ENCODE measurements around the gene MAPK14. TPM values are rescaled to one million over a fixed set of nuclear protein-coding genes. Genes with fewer than 3 reads are reported as not detected.

Gene MAPK14
- total RNA-seq, 2 experiments from 2014 or later: 40.7 TPM

DNA sequence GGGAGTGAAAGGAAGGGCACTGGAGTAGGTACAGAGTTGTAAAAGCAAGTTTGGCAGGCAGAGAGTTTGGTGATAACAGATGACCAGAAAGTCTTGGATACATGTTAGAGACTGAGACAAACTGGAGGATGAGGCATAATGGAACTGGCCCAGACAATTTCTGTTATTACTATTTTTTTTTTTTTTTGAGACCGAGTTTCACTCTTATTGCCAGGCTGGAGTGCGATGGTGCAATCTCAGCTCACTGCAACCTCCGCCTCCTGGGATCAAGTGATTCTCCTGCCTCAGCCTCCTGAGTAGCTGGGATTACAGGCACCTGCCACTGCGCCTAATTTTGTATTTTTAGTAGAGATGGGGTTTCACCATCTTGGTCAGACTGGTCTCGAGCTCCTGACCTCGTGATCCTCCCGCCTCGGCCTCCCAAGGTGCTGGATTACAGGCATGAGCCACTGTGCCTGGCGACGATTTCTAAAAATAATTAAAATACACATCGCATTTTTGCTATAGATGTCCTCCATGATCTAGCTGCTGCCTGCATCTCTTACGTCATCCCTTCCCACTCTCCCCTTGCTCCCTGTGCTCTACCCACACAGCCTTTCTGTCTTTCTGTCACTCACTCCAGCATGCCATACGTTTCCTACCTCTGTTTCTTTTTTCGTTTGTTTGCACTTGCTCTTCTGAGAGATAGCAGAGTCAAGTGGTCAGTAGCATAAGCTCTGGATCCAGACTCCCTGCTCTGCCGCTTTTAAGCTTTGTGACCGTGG lies 23.5 kb downstream of the MAPK14 start:
- H3K27me3 Mint-ChIP-seq: no peaks in the 10 kb centered on the region
- peaks cover 13% of the 10 kb centered on the region for H3K4me1 Mint-ChIP-seq
- DNase-seq: no peak
- peaks cover 2% of the 10 kb centered on the region for H3K9me3 Mint-ChIP-seq
- no peak overlapping the region for H3K27ac Mint-ChIP-seq
- H3K36me3 Mint-ChIP-seq: peaks cover 9% of the 10 kb centered on the region
- H3K4me3 Mint-ChIP-seq: no peak overlapping the region

DNA sequence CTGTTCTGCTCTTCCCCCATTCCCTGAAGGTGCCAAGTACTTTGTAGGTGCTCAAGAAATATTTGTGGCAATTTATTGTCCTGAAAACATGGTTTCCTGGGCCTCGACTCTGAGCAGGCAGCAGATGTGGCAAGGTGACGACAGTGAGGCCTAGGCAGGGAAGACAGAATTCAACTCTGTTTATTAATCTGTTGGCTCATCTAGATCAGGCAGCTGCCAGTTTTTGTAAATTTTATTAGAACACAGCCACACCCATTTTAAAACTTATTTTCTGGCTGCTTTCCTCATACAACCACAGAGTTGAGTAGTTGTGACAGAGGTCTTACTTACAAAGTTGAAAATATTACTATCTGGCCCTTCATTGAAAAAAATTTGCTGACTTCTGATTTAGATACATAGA lies 24.5 kb downstream of the MAPK14 start:
- peaks cover 13% of the 10 kb centered on the region for H3K4me1 Mint-ChIP-seq
- DNase-seq: no peak
- H3K36me3 Mint-ChIP-seq: peaks cover 9% of the 10 kb centered on the region
- peaks cover 2% of the 10 kb centered on the region for H3K9me3 Mint-ChIP-seq
- no peak overlapping the region for H3K4me3 Mint-ChIP-seq
- no peaks in the 10 kb centered on the region for H3K27me3 Mint-ChIP-seq
- H3K27ac Mint-ChIP-seq: no peak overlapping the region

DNA sequence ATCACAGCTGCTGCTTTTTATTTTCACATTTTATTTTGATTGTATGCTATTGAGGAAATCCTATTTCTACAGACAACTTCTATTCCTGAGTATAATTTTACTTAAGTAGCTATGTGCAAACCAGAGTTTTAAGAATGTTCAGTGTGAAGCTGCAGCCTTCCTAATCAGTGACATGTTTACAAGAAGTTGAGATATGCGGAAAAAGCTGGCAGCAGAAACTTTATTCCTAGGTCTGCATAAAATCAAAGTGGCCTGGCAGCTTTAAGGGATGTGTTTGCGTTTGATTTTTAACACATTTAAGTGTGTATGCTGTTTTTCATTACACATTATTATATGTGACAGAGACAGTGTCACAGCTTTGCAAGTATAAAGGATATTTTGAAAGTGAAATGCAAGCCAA lies 26.3 kb downstream of the MAPK14 start:
- Mint-ChIP-seq H3K27ac (no peak overlapping the region), H3K4me3 (no peak overlapping the region), H3K4me1 (peaks cover 13% of the 10 kb centered on the region), H3K9me3 (no peaks in the 10 kb centered on the region), H3K36me3 (peaks cover 6% of the 10 kb centered on the region), H3K27me3 (no peaks in the 10 kb centered on the region)
- DNase-seq: no peak

DNA sequence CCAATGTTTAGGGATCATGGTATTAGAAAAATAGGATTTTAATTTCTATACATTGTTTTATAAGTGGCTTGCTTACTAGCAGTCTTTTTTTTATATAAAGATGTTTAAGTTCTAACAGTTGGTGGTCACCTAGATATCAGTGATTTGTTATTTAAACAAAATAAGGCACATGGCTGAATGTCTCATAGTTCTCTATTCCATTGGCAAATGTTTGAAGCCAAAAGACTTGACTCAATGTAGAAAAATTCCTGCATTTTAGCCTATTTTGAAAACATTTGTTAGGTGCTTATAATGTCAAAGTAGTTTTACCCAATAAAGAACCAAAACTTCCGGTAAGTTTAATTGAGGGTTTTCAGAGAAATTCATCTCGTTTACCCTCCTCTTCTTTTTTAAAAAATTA lies 26.8 kb downstream of the MAPK14 start:
- H3K27me3 Mint-ChIP-seq: no peaks in the 10 kb centered on the region
- peaks cover 9% of the 10 kb centered on the region for H3K36me3 Mint-ChIP-seq
- no peaks in the 10 kb centered on the region for H3K9me3 Mint-ChIP-seq
- H3K27ac Mint-ChIP-seq: no peak overlapping the region
- no peak for DNase-seq
- peaks cover 13% of the 10 kb centered on the region for H3K4me1 Mint-ChIP-seq
- H3K4me3 Mint-ChIP-seq: no peak overlapping the region

DNA sequence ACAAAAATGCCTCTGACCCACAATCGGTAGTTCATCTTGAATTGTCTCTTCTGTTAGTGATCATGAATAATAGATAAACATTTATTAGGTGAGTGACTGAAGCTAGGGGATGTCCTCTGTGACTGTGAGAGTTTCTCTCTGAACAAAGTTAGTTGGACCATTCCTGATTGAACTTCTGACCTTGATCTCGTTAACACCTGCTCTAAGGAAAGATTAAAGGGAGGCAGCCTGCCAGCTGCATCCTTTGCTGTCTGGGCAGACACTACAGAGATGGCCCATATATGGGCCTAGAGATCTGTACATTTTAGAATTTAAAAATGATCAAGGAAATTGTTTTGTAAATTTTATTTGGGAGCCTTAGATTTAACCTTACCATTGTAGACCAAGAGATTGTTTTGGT lies 27.3 kb downstream of the MAPK14 start:
- Mint-ChIP-seq H3K4me1 (peaks cover 13% of the 10 kb centered on the region), H3K36me3 (peaks cover 14% of the 10 kb centered on the region), H3K27me3 (no peaks in the 10 kb centered on the region), H3K27ac (no peak overlapping the region), H3K4me3 (no peak overlapping the region), H3K9me3 (no peaks in the 10 kb centered on the region)
- DNase-seq: no peak

DNA sequence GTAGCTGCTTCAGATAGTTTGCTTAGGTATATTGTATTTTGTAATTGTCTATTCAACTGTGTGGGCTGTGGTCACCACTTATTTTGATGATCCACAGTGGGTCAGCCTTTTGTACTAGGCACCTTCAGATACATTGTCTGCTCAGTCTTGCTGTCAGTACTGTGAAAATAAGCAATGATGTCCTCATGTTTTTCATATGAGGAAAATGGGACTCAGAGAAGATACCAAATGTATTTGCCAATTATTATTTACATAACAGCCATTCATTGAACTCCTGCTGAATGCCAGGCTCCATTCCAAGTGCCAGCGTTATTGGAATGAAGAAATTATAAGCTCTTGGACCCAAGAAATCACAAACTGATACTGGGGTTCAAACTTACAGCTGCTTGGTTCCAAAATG lies 28.6 kb downstream of the MAPK14 start:
- no peak for DNase-seq
- H3K36me3 Mint-ChIP-seq: peaks cover 20% of the 10 kb centered on the region
- no peak overlapping the region for H3K4me3 Mint-ChIP-seq
- no peaks in the 10 kb centered on the region for H3K9me3 Mint-ChIP-seq
- peaks cover 13% of the 10 kb centered on the region for H3K4me1 Mint-ChIP-seq
- no peaks in the 10 kb centered on the region for H3K27me3 Mint-ChIP-seq
- no peak overlapping the region for H3K27ac Mint-ChIP-seq

DNA sequence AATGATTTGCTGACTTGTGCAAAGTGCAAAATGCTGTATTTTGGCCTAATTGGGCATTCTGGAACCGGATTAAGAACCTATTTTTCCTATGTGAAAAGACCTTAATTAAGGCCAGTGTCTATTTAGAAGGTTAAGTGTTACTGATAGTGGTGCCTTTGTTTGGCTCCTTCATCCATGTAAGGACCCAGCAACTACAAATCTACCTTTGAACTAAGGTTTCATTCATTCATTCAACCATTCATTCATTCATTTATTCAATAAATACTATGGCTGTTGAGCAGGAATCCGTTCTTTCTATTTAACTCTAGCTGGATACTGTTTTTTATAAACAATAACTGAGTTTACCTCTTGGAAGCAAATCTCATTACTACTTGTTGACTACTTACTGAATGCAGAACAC lies 33.6 kb downstream of the MAPK14 start:
- H3K4me3 Mint-ChIP-seq: no peak overlapping the region
- DNase-seq: no peak
- no peak overlapping the region for H3K27ac Mint-ChIP-seq
- H3K36me3 Mint-ChIP-seq: peaks cover 36% of the 10 kb centered on the region
- H3K27me3 Mint-ChIP-seq: no peaks in the 10 kb centered on the region
- H3K4me1 Mint-ChIP-seq: peaks cover 28% of the 10 kb centered on the region
- H3K9me3 Mint-ChIP-seq: no peaks in the 10 kb centered on the region

DNA sequence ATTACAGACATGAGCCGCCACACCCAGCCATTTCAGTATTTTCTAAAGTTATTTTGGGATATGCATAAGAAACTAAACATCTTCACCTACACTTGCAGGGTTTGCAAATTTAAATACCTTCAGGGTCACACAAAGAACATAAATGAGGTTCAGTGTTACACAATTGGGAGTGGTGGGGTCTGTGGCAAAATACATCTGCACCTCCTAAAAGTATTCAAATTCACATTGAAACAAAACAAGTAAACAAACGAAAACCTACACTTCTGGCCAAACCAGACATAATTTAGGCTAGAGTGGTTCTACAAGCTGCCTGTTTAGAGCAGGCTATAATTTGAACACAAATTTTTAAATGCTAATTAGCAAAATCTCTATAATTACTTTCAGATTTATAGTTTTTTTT lies 34.6 kb downstream of the MAPK14 start:
- Mint-ChIP-seq H3K27ac (no peak overlapping the region), H3K4me1 (peaks cover 30% of the 10 kb centered on the region), H3K4me3 (no peak overlapping the region), H3K27me3 (no peaks in the 10 kb centered on the region), H3K36me3 (peaks cover 33% of the 10 kb centered on the region), H3K9me3 (no peaks in the 10 kb centered on the region)
- DNase-seq: no peak

DNA sequence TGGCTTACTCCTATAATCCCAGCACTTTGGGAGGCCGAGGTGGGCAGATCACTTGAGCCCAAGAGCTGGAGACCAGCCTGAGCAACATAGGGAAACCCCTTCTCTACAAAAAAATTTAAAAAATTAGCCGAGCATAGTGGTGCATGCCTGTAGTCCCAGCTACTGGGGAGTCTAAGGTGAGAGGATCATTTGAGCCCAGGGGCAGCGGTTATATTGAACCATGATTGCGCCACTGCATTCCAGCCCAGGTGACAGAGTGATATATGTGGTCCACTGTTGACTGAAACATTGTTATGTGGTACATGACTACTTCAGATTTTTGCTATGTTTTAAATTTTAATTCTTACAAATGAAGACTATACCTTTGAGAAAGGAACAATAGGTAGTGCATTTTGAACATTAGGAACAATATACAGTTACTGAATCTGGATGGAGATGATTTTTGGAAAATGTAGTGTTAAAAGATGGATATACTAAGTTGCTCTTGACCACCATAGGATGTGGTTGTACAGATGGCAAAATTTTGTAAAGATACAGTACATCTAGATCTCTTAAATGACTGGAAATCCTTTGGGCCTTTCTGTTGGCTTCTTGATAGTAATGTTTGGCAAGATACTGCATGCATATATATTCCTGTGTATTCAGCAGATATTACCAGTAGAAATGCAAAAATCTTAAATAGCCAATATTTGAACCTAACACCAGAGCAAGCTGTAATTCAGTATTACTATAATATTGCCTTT lies 35.9 kb downstream of the MAPK14 start:
- H3K36me3 Mint-ChIP-seq: peaks cover 33% of the 10 kb centered on the region
- H3K27ac Mint-ChIP-seq: no peak overlapping the region
- peaks cover 35% of the 10 kb centered on the region for H3K4me1 Mint-ChIP-seq
- H3K27me3 Mint-ChIP-seq: no peaks in the 10 kb centered on the region
- no peak overlapping the region for H3K4me3 Mint-ChIP-seq
- H3K9me3 Mint-ChIP-seq: no peaks in the 10 kb centered on the region
- no peak for DNase-seq

DNA sequence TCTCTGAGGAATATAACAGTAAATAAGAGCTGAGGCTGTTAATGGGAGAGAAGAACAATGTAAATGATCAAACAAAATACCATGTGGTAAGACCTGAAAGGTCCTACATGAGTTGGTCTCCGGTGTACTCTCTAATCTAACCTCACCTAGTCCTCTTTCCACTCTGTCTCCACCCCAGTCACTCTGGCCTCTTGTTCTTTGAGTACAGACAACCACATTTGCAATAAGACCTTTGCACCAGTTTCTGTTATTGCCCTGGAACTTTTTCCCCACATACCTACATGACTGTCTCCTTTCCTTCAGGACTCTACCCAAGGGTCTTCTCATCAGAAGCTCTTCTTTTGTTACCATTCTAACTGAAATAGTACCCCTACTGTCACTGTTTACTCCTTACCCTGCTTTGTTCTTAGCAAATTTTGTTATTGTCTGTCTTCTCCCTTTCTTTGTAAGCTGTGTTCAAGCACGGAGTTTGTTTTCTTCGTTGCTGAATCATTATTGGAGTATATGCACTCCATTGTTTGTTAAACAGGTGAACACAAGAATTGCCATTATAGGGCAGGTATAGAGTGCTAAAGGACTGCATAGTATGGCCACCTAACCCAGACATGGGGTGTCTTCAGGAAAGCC lies 37.3 kb downstream of the MAPK14 start:
- Mint-ChIP-seq H3K9me3 (no peaks in the 10 kb centered on the region), H3K4me1 (peaks cover 41% of the 10 kb centered on the region), H3K36me3 (peaks cover 28% of the 10 kb centered on the region), H3K4me3 (no peak overlapping the region), H3K27me3 (no peaks in the 10 kb centered on the region), H3K27ac (no peak overlapping the region)
- DNase-seq: no peak

DNA sequence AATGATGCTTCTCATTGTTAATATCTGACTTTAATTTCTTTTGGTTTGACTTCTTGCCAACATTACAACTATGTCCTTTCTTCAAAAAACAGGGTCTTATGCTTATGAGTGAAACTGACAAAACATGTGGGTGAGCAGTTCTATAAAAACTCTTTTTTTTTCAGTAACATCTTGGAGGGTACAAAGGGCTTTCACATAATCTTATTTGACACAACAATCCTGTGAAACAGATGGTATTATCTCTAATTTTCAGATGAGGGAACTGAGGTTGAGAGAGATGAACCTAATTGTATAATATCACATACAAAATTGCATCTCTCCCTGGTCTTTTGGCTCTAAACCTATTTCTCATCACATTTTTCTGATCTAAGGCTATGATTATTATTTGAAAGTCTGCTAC lies 38.3 kb downstream of the MAPK14 start:
- peaks cover 46% of the 10 kb centered on the region for H3K4me1 Mint-ChIP-seq
- H3K4me3 Mint-ChIP-seq: no peak overlapping the region
- no peaks in the 10 kb centered on the region for H3K9me3 Mint-ChIP-seq
- H3K27ac Mint-ChIP-seq: no peak overlapping the region
- no peaks in the 10 kb centered on the region for H3K27me3 Mint-ChIP-seq
- DNase-seq: no peak
- peaks cover 21% of the 10 kb centered on the region for H3K36me3 Mint-ChIP-seq

DNA sequence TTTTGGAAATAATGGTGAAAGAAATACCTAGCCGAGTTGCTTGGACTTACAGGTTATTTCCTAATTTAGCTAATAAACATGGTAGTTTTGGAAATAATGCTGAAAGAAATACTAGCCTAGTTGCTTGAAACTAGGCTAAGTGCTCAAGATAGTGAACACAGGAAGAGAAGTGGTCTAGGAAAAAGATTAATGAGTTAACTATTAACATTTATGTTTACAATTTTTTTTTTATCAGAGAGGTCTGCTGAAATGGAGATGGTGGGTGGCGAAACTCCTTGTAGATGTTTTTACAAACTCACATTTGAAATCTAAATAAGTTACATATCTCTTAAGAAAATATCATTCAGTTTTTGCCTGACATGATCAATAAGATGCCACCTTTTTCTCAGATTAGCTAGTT lies 39.2 kb downstream of the MAPK14 start:
- H3K4me3 Mint-ChIP-seq: no peak overlapping the region
- peaks cover 18% of the 10 kb centered on the region for H3K36me3 Mint-ChIP-seq
- DNase-seq: no peak
- H3K9me3 Mint-ChIP-seq: no peaks in the 10 kb centered on the region
- peaks cover 47% of the 10 kb centered on the region for H3K4me1 Mint-ChIP-seq
- no peaks in the 10 kb centered on the region for H3K27me3 Mint-ChIP-seq
- no peak overlapping the region for H3K27ac Mint-ChIP-seq

DNA sequence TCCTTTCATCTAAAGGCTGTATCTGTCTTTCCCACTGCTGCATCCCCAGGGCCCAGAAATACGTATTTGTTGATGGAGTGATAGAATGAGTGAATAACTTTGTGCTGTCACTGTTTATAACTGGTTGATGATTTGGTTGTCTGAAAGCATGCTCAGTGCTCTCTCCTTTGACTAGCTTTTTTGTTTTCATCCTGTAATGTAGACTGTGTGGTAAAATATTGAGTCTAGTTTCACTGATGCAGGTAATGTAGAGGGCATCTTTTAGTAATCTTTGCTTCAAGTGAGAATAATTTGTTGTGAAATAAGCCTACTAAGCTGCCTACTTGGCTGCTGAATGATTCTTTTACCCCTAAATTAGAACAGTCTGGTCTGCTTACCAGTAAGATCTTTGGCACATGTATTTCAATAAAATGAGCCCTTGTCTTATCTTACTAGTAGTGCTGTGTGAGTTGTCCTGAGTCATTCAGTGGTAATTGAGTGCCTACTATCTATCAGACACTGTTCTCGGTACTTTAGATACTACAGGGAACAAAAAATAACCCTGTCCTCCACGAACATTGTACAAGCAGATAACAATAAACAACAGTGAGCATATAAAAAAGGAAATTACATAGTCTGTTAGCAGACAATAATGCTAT lies 39.9 kb downstream of the MAPK14 start:
- no peaks in the 10 kb centered on the region for H3K9me3 Mint-ChIP-seq
- H3K27me3 Mint-ChIP-seq: no peaks in the 10 kb centered on the region
- H3K4me1 Mint-ChIP-seq: peaks cover 48% of the 10 kb centered on the region
- no peak for DNase-seq
- H3K36me3 Mint-ChIP-seq: peaks cover 16% of the 10 kb centered on the region
- H3K27ac Mint-ChIP-seq: no peak overlapping the region
- no peak overlapping the region for H3K4me3 Mint-ChIP-seq

DNA sequence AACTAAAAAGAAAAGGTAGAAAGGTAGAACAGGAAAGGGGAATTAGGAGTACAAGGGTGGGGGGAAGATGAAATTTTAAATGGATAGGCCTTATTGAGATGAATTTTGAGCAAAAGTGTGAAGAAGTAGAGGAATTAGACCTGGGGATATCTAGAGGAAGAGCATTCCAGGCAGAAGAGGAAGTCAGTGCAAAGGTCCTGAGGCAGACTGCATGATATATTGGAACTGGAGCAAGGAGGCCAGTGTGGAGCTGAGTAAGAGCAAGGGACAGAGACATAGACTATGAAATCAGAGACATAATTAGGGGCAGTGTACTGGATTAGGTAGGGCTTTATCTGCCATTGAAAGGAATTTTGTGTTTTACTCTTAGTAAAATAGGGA lies 40.4 kb downstream of the MAPK14 start:
- DNase-seq: no peak
- H3K9me3 Mint-ChIP-seq: no peaks in the 10 kb centered on the region
- peaks cover 48% of the 10 kb centered on the region for H3K4me1 Mint-ChIP-seq
- no peak overlapping the region for H3K27ac Mint-ChIP-seq
- H3K36me3 Mint-ChIP-seq: peaks cover 12% of the 10 kb centered on the region
- no peaks in the 10 kb centered on the region for H3K27me3 Mint-ChIP-seq
- no peak overlapping the region for H3K4me3 Mint-ChIP-seq

DNA sequence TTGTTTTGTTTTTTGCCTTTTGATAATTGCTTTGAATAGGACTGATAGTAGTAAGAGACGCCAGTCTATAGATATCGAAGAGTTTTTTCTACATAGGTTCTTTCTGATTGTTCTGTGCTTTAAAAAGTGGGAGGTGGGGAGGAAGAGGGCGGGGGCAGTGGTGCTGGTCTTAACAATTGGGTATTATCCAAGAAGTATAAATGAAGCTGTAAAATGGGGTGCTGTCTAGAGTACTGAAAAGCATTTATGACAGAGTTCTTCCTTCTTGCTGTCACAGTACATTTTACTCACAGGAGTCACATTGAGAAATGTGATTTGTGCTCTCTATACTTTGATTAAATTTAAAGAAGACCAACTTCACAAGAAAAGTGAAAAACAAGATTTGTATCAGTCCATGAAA lies 41.0 kb downstream of the MAPK14 start:
- peaks cover 48% of the 10 kb centered on the region for H3K4me1 Mint-ChIP-seq
- H3K9me3 Mint-ChIP-seq: no peaks in the 10 kb centered on the region
- no peaks in the 10 kb centered on the region for H3K27me3 Mint-ChIP-seq
- H3K36me3 Mint-ChIP-seq: peaks cover 11% of the 10 kb centered on the region
- no peak for DNase-seq
- no peak overlapping the region for H3K4me3 Mint-ChIP-seq
- no peak overlapping the region for H3K27ac Mint-ChIP-seq
